Measurements from ENCODE around the gene GAA.

Gene GAA

DNA sequence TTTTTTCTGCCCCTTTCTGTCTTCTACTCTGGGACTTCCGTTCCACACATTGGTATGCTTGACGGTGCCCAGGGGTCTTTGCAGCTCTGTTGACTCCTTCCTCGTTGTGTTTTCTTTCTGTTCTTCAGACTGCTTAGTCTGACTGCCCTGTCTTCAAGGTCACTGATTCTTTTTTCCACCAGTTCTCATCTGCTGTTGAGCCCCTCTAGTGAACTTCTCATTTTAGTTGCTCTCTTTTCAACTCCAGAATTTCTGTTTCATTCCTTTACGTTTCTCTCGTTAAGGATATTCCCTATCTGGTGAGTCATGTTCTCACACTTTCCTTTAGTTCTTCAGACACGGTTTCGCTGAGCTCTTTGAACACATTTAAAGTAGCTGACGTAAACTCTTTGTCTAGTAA is 13.8 kb downstream of the GAA start:
- in situ Hi-C loops (cut with MboI; ENCODE audit: low sequenced_read_pairs), result no loop called here

DNA sequence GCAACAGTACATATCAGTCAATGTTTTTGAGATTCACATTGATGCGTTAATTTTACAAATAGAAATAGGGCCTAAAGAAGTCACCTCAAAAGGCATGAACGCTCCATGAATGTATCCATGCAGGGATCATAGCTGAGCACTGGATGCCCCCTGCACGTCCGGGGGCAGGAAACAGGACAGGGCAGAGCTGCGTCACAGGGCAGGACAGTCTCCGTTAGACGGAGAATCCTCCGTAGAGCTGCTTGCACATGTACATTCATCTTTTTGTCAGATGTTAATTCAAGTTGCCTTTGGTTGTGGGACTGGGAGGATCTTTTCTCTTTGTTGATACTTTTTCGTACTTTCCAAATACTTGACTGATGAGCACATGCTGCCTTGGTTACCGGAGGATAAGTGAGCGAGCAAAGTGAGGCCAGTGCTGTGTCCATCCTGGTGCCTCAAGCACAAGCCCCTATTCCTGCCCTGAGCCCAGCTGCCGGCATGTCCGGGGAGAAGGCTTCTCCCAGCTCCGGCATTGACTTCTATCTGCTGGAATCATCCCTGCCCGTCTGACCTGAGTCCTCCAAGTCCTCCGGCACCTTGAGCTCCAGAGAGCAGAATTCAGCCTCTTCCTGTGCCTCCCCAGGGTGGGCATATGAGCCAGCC is 15.0 kb downstream of the GAA start:
- in situ Hi-C loops (cut with MboI; ENCODE audit: low sequenced_read_pairs), result no loop called here

- in situ Hi-C loops (cut with MboI; ENCODE audit: low sequenced_read_pairs), result no loop called here
Measured at GRCh38 chr17:80116921-80117380, 15.6 kb downstream of the GAA start.

DNA sequence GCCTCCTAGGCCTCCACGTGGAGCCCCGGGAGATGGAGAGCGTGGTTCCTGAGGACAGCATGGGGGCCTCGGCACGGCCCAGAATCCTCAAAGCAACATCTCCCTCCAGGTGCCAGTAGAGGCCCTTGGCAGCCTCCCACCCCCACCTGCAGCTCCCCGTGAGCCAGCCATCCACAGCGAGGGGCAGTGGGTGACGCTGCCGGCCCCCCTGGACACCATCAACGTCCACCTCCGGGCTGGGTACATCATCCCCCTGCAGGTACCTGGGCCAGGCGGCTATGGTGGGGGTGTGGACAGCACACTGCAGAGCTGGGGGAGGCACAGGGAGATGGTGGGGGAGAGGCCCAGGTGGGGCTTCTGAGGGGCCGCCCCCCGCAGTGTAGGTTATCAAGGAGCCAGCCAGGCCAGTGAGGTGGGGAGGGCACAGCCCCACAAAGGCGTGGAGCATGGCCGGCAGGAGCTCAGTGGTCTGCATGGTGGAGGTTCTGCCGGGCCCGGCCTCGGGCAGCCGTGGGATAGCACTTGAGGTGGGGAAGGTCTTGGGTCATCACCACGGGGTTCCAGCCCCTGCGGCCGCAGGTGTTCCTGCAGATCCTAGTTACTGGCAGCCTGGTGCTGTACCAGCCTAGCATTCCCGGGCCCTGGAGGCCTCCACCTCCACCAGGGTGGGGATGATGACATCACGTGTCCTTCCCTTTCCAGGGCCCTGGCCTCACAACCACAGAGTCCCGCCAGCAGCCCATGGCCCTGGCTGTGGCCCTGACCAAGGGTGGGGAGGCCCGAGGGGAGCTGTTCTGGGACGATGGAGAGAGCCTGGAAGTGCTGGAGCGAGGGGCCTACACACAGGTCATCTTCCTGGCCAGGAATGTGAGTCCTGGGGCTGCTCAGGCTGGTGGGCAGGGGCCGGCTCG is 16.4 kb downstream of the GAA start:
- in situ Hi-C loops (cut with MboI; ENCODE audit: low sequenced_read_pairs), result no loop called here

DNA sequence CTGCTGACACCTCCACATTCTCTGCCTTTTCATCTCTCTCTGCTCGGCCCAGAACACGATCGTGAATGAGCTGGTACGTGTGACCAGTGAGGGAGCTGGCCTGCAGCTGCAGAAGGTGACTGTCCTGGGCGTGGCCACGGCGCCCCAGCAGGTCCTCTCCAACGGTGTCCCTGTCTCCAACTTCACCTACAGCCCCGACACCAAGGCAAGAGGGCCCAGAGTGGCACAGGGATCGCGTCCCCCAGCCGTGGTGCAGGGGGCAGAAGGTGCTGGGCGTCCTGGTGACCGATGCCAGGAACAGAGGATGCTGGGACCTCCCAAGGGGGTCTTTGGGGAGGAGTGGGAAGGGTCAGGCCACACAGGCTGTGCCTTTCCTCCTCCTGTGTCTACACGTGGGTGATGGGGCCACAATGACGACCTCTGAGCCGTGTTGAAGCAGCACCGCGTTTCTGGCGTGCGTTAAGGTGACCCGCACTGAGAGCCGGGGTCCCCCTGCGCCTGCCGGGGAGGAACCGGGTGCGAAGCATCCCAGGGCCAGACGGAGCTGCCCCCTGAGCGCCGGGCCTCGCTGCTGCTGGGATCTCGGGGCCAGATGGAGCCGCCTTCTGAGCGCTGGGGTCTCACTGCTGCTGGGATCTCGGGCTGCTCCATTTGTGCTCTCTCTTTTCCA is 17.4 kb downstream of the GAA start:
- in situ Hi-C loops (cut with MboI; ENCODE audit: low sequenced_read_pairs), result no loop called here

DNA sequence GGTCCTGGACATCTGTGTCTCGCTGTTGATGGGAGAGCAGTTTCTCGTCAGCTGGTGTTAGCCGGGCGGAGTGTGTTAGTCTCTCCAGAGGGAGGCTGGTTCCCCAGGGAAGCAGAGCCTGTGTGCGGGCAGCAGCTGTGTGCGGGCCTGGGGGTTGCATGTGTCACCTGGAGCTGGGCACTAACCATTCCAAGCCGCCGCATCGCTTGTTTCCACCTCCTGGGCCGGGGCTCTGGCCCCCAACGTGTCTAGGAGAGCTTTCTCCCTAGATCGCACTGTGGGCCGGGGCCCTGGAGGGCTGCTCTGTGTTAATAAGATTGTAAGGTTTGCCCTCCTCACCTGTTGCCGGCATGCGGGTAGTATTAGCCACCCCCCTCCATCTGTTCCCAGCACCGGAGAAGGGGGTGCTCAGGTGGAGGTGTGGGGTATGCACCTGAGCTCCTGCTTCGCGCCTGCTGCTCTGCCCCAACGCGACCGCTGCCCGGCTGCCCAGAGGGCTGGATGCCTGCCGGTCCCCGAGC is 17.9 kb downstream of the GAA start:
- in situ Hi-C loops (cut with MboI; ENCODE audit: low sequenced_read_pairs), result no loop called here

- in situ Hi-C loops (cut with MboI; ENCODE audit: low sequenced_read_pairs), result no loop called here
Measured at GRCh38 chr17:80119839-80120238, 18.5 kb downstream of the GAA start.

GRCh38 chr17:80122026-80122575 is 20.7 kb downstream of the GAA start:
- in situ Hi-C loops (cut with MboI; ENCODE audit: low sequenced_read_pairs), result no loop called here

- in situ Hi-C loops (cut with MboI; ENCODE audit: low sequenced_read_pairs), result no loop called here
Measured at GRCh38 chr17:80122926-80123505, 21.6 kb downstream of the GAA start.

DNA sequence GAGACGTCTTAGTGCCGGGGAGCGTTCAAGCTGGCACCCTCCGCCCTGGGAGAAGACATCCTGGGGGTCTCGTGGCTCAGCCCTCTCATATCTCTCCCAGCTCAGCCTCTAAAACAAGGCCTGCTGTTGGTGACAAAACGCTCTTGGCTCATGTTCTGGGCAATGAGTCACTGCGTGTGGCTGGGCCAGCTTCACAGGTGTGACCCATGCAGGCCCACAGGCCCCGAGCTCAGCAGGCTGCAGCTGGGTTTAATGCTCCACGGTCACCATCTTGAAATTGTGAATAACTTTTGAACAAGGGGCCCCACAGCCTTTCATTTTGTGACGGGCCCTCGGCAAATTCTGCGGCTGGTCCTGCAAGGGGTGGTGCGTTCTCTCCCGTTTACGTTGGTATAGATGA is 22.4 kb downstream of the GAA start:
- in situ Hi-C loops (cut with MboI; ENCODE audit: low sequenced_read_pairs), result no loop called here

DNA sequence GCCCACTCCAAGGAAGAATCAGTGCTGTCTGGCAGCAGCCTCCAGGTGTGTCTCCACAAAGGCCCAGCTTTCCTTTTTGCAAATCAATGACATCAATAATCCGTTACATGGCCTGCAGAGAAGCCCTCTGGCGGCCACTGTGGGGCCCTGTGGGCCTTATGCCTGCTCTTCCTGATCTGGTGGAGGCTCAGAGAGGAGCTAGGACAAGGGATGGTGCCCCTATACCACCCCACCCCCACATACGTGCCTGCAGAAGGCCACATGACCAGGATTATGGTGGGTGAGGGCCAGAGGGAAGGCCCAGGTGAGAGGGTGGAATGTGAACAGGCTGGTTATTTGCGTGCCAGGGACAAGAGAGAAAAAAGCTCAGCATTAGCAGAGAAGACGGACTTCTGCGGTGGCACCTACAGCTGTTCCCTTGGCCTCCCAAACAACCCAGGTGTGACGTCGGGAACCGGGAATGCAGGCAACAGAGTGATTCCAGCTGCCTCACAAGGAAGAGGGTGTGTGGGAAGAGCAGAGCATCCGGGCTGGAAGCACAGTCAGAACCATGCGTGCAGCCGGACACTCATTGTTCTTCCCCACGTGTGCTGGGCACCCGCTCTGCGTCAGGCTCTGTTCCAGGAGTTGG is 23.1 kb downstream of the GAA start:
- in situ Hi-C loops (cut with MboI; ENCODE audit: low sequenced_read_pairs), result no loop called here

GRCh38 chr17:80125656-80126448 is 24.5 kb downstream of the GAA start:
- in situ Hi-C loops (cut with MboI; ENCODE audit: low sequenced_read_pairs), result no loop called here

- in situ Hi-C loops (cut with MboI; ENCODE audit: low sequenced_read_pairs), result no loop called here
Measured at GRCh38 chr17:80126449-80126715, 25.0 kb downstream of the GAA start.

DNA sequence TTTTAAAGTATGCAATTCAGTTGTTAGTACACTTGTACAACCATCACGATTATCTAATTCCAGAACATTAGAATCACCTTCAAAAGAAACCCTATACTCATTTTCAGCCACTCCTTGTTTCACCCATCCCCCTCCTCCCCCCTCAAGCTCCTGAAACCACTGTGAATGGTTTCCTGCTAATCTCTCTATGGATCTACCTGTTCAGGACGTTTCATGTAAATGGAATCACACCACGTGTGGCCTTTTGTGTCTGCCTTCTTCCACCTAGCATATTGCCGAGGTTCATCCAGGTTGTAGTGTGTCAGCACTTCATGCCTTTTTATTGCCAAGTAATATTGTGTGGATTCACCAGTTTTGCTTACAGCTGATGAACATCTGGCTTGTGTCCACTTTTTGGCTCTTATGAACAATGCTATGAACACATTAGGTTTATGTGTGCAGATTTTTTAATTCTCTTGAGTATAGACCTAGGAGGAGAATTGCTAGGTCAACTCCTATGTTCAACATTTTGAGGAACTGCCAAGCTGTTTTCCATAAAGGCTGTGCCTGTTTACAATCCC is 27.7 kb downstream of the GAA start:
- in situ Hi-C loops (cut with MboI; ENCODE audit: low sequenced_read_pairs), result no loop called here

DNA sequence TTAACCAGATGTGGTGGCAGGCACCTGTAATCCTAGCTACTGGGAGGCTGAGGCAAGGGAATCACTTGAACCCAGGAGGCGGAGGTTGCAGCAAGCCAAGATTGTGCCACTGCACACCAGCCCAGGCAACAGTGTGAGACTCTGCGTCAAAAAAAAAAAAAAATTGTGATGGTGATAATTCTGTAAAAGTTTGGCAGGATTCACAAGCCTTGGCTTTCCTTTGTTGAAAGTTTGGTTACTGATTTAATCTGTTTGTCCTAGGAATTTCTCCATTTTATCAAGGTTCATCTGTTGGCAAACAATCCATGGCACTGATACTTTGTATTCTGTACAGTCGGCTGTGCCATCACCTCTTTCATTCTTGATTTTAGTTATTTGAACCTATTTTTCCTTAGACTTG is 29.6 kb downstream of the GAA start:
- in situ Hi-C loops (cut with MboI; ENCODE audit: low sequenced_read_pairs), result no loop called here

DNA sequence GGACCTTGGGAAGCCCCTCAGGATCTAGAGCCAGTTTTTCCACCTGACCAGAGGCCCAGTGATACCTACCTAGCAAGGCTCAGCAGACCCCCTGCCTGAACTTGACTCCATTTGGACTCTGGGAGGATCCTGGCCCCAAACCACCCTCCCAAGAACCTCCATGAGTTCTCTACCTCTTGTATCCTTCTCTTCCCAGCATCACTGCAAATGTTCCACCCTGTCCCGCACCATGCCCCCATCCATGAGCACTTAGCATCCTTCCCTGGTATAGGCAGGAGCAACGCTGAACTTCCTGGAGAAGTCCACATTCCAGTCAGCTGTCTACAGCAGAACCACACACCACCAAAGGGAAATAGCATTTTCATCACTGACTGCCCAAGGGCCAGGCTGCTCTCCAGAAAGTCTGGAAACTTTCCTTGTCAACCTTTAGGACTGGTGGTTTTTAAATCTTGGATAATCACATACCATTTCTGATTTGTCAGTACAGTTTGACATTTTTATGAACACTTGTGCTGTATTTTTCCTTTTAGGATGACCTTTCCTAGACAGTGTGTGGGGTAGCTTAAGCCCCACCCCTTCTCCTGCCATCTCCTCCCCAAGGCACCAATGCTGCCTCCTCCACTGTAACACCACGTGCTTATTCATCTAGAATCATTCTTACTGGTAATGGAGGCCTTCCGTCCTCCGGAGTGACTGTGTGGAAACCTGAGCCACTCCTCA is 31.7 kb downstream of the GAA start:
- in situ Hi-C loops (cut with MboI; ENCODE audit: low sequenced_read_pairs), result no loop called here

DNA sequence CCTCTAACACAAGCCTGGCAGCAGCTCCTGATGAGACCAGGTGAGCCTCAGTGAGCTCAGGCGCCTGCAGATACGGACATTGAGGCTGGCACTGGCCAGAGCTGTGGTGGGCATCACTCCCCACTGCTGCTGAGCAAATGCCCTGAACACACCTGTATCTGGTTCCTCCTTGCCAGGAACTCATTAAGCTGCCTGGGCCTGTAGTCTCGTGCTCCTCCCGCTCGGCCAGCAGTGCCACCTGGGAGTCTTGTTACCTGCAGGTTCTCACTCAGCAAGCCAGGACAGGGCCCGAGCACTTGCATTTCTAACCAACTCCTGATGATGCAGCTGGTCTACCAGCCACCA is 32.2 kb downstream of the GAA start:
- in situ Hi-C loops (cut with MboI; ENCODE audit: low sequenced_read_pairs), result no loop called here

DNA sequence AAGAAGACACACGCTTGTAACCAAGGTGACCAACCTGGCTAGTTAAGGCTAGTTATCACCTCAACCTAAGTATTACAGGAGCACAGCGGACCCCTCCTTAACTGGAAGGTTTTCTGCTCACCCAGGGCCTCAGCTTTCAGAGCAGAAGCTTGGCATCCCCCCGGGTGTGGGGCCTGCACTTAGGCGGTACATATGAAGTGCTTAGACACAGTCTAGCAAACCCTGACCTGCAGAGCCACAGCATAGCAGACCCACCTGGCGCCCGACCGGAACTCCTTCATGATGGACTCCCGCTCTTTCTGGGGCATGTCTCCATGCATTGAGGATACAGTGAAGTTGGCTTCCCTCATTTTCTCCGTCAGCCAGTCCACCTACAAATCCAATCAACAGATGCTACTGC is 35.8 kb downstream of the GAA start:
- in situ Hi-C loops (cut with MboI; ENCODE audit: low sequenced_read_pairs), result no loop called here

DNA sequence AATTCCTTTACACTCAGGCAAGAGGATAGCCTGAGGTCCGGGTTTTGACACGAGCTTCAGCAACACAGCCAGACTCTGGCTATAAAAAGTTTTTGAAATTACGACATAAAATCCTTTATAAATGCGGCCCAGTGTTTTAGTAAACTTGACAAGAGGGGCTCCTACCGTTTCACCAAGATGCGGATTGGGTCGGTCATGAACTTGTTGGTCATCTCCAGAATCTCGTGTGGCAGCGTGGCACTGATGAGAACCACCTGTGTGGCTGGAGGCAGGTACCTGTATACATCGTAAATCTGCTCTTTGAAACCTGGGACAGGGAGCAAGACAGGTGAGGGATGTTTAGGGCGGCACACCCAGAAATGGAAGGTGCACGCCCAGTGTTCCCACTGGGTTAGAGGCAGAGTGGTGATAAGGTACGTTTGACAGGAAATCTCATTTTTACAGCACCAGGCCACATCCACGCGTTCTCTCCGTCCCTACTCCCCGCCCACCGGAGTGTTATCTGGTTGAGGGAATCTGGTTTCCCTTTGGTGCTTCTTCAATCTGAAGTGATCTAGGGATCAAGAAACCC is 37.6 kb downstream of the GAA start:
- in situ Hi-C loops (cut with MboI; ENCODE audit: low sequenced_read_pairs), result no loop called here

All from HL-60/S4 treated with retinoic acid at 250 ng/mL for 4 days and 3 days (cell line).